Measurements from ENCODE around the gene INPP5B.

- TF ChIP-seq CTCF (conservative IDR thresholded peaks at IDR 0.05; ENCODE audit: low read depth in 2 of 2) (peak; percentile 86 to 91), REST (IDR thresholded peaks at IDR 0.05; ENCODE audit: unreplicated experiment) (no peak), POLR2AphosphoS5 (IDR thresholded peaks at IDR 0.05; ENCODE audit: low read depth) (peak; percentile 93), EZH2 (IDR thresholded peaks at IDR 0.05; ENCODE audit: low read depth, unreplicated experiment) (no peak), NANOG (IDR thresholded peaks at IDR 0.05; ENCODE audit: borderline replicate concordance) (no peak), EZH2phosphoT487 (IDR thresholded peaks at IDR 0.05; ENCODE audit: unreplicated experiment) (no peak)
Observed at GRCh38 chr1:37859507-37860345, 87.1 kb downstream of the INPP5B start, which contains the start of gene MTF1.
